ENCODE measurements around the gene DMAP1.

Gene DMAP1

GRCh38 chr1:44212355-44213221 is 683 bp upstream of the DMAP1 start:
- H3K4me1 ChIP-seq: peaks cover 19 to 22% (median 21%) of the 10 kb centered on the region in 10 experiments
- peak overlapping the region; percentile 21 to 89 (median 81); a peak in 20 of 22 replicates for H3K27ac ChIP-seq
- peaks cover 30 to 33% (median 32%) of the 10 kb centered on the region in 11 experiments for H3K36me3 ChIP-seq
- no peak for TF ChIP-seq Cebpa-rat (IDR thresholded peaks at IDR 0.05)
- peak overlapping the region; percentile 56 to 96 (median 76) for H3K4me2 ChIP-seq
- H3K9ac ChIP-seq: peak overlapping the region; percentile 80 to 87 (median 85); a peak in 20 of 22 replicates
- peaks cover 0 to 6% (median 3%) of the 10 kb centered on the region in 11 experiments; a peak in 2 of 22 replicates for H4K20me1 ChIP-seq
- H3K4me3 ChIP-seq: peak overlapping the region; percentile 78 to 90 (median 88)
- H3K27me3 ChIP-seq: no peaks in the 10 kb centered on the region
- H3K9me3 ChIP-seq (replicated peaks in 1 of 11): no peaks in the 10 kb centered on the region

GRCh38 chr1:44217809-44218410 is 4.6 kb downstream of the DMAP1 start:
- TF ChIP-seq Cebpa-rat (IDR thresholded peaks at IDR 0.05): no peak
- H3K4me1 ChIP-seq: peaks cover 13 to 24% (median 16%) of the 10 kb centered on the region in 10 experiments
- peaks cover 0 to 48% (median 15%) of the 10 kb centered on the region in 11 experiments; a peak in 12 of 22 replicates for H4K20me1 ChIP-seq
- no peak overlapping the region for H3K27ac ChIP-seq
- H3K4me3 ChIP-seq: no peak overlapping the region
- 0 out of 22 replicates have a peak overlapping the region, but pooled peaks of 1 of the 11 experiments have one; percentile 27 for H3K9ac ChIP-seq
- peaks cover 75 to 84% (median 79%) of the 10 kb centered on the region in 11 experiments for H3K36me3 ChIP-seq
- H3K27me3 ChIP-seq: no peaks in the 10 kb centered on the region
- no peaks in the 10 kb centered on the region for H3K9me3 ChIP-seq (replicated peaks in 1 of 11)
- H3K4me2 ChIP-seq: no peak overlapping the region

GRCh38 chr1:44218503-44219300 is 5.4 kb downstream of the DMAP1 start:
- peaks cover 75 to 84% (median 79%) of the 10 kb centered on the region in 11 experiments for H3K36me3 ChIP-seq
- peaks cover 12 to 30% (median 22%) of the 10 kb centered on the region in 10 experiments for H3K4me1 ChIP-seq
- H3K4me3 ChIP-seq: no peak overlapping the region
- no peak overlapping the region for H3K27ac ChIP-seq
- H3K9me3 ChIP-seq (replicated peaks in 1 of 11): no peaks in the 10 kb centered on the region
- H3K27me3 ChIP-seq: no peaks in the 10 kb centered on the region
- no peak for TF ChIP-seq Cebpa-rat (IDR thresholded peaks at IDR 0.05)
- H4K20me1 ChIP-seq: peaks cover 0 to 48% (median 15%) of the 10 kb centered on the region in 11 experiments; a peak in 12 of 22 replicates
- no peak overlapping the region for H3K4me2 ChIP-seq
- no peak overlapping the region for H3K9ac ChIP-seq

- Histone ChIP-seq H3K9ac (no peak overlapping the region; a peak in 1 of 22 replicates), H3K27me3 (no peaks in the 10 kb centered on the region), H3K4me3 (no peak overlapping the region), H3K36me3 (peaks cover 75 to 84% (median 78%) of the 10 kb centered on the region in 11 experiments), H3K4me1 (peaks cover 7 to 25% (median 18%) of the 10 kb centered on the region in 10 experiments), H4K20me1 (peaks cover 0 to 48% (median 15%) of the 10 kb centered on the region in 11 experiments; a peak in 12 of 22 replicates), H3K4me2 (no peak overlapping the region), H3K27ac (no peak overlapping the region), H3K9me3 (replicated peaks in 1 of 11) (no peaks in the 10 kb centered on the region)
- no peak for TF ChIP-seq Cebpa-rat (IDR thresholded peaks at IDR 0.05)
These were observed 6.0 kb downstream of the DMAP1 start for GRCh38 chr1:44219301-44219626.

- H3K4me3 ChIP-seq: no peak overlapping the region
- TF ChIP-seq Cebpa-rat (IDR thresholded peaks at IDR 0.05): no peak
- H4K20me1 ChIP-seq: peaks cover 0 to 48% (median 15%) of the 10 kb centered on the region in 11 experiments; a peak in 12 of 22 replicates
- no peak overlapping the region for H3K4me2 ChIP-seq
- peaks cover 67 to 75% (median 70%) of the 10 kb centered on the region in 11 experiments for H3K36me3 ChIP-seq
- no peaks in the 10 kb centered on the region for H3K9me3 ChIP-seq (replicated peaks in 1 of 11)
- H3K27ac ChIP-seq: no peak overlapping the region
- H3K4me1 ChIP-seq: peaks cover 0 to 19% (median 12%) of the 10 kb centered on the region in 10 experiments; a peak in 17 of 20 replicates
- H3K27me3 ChIP-seq: no peaks in the 10 kb centered on the region
- H3K9ac ChIP-seq: no peak overlapping the region
These were observed 6.9 kb downstream of the DMAP1 start for GRCh38 chr1:44220001-44220751.

- H4K20me1 ChIP-seq: peaks cover 0 to 48% (median 15%) of the 10 kb centered on the region in 11 experiments; a peak in 12 of 22 replicates
- H3K4me2 ChIP-seq: no peak overlapping the region
- no peaks in the 10 kb centered on the region for H3K27me3 ChIP-seq
- no peaks in the 10 kb centered on the region for H3K9me3 ChIP-seq (replicated peaks in 1 of 11)
- H3K9ac ChIP-seq: no peak overlapping the region
- TF ChIP-seq Cebpa-rat (IDR thresholded peaks at IDR 0.05): no peak
- H3K27ac ChIP-seq: no peak overlapping the region
- no peak overlapping the region for H3K4me3 ChIP-seq
- H3K36me3 ChIP-seq: peaks cover 61 to 69% (median 64%) of the 10 kb centered on the region in 11 experiments
- peaks cover 0 to 19% (median 12%) of the 10 kb centered on the region in 10 experiments; a peak in 17 of 20 replicates for H3K4me1 ChIP-seq
These were observed 7.5 kb downstream of the DMAP1 start for GRCh38 chr1:44220755-44221154.

GRCh38 chr1:44221769-44222168 is 8.5 kb downstream of the DMAP1 start:
- TF ChIP-seq Cebpa-rat (IDR thresholded peaks at IDR 0.05): no peak
- H3K4me2 ChIP-seq: no peak overlapping the region
- no peak overlapping the region for H3K4me3 ChIP-seq
- no peaks in the 10 kb centered on the region for H3K9me3 ChIP-seq (replicated peaks in 1 of 11)
- H3K4me1 ChIP-seq: peaks cover 0 to 19% (median 12%) of the 10 kb centered on the region in 10 experiments; a peak in 17 of 20 replicates
- H3K27ac ChIP-seq: no peak overlapping the region
- H3K9ac ChIP-seq: no peak overlapping the region
- peaks cover 51 to 59% (median 54%) of the 10 kb centered on the region in 11 experiments for H3K36me3 ChIP-seq
- H3K27me3 ChIP-seq: no peaks in the 10 kb centered on the region
- peaks cover 0 to 48% (median 15%) of the 10 kb centered on the region in 11 experiments; a peak in 12 of 22 replicates for H4K20me1 ChIP-seq
